ENCODE data around the gene B3GAT1. TPM values are rescaled to one million over a fixed set of nuclear protein-coding genes. Genes with fewer than 3 reads are reported as not detected.

The B3GAT1 gene
- total RNA-seq, 1 donor = not detected

GRCh38 chr11:134410766-134411165 is 1.3 kb downstream of the B3GAT1 start:
- no peaks in the 10 kb centered on the region for H3K4me1 ChIP-seq (ENCODE audit: insufficient read depth, low read length)
- H4K20me1 ChIP-seq (ENCODE audit: insufficient read depth, low read length) = no peaks in the 10 kb centered on the region
- no peaks in the 10 kb centered on the region for H3K36me3 ChIP-seq (ENCODE audit: insufficient read depth, low read length)
- peak; percentile 68 for DNase-seq (ENCODE audit: insufficient read length, low spot score, missing footprints)
- no peaks in the 10 kb centered on the region for H3K79me2 ChIP-seq (ENCODE audit: insufficient read depth, low read length)
- no peaks in the 10 kb centered on the region for H3K9me3 ChIP-seq (ENCODE audit: low read depth, low read length)
- no peak overlapping the region for H3K4me3 ChIP-seq (ENCODE audit: insufficient read depth, low read length)
- peaks cover 29% of the 10 kb centered on the region for H3K27me3 ChIP-seq (ENCODE audit: insufficient read depth, low read length)
- no peak for TF ChIP-seq CTCF (IDR thresholded peaks at IDR 0.05; ENCODE audit: extremely low read depth, low read depth, low read length)
- no peak overlapping the region for H3K27ac ChIP-seq (ENCODE audit: low read depth, low read length)
- H2AFZ ChIP-seq (ENCODE audit: low read length) = no peak overlapping the region
- H3K4me2 ChIP-seq (ENCODE audit: insufficient read depth, low read length) = no peak overlapping the region

GRCh38 chr11:134409552-134410429 is 2.3 kb downstream of the B3GAT1 start:
- Histone ChIP-seq H3K9me3 (ENCODE audit: low read depth, low read length) (no peaks in the 10 kb centered on the region), H3K4me1 (ENCODE audit: insufficient read depth, low read length) (no peaks in the 10 kb centered on the region), H2AFZ (ENCODE audit: low read length) (no peak overlapping the region), H3K27me3 (ENCODE audit: insufficient read depth, low read length) (peaks cover 29% of the 10 kb centered on the region), H3K79me2 (ENCODE audit: insufficient read depth, low read length) (no peaks in the 10 kb centered on the region), H3K36me3 (ENCODE audit: insufficient read depth, low read length) (no peaks in the 10 kb centered on the region), H3K4me2 (ENCODE audit: insufficient read depth, low read length) (no peak overlapping the region), H3K27ac (ENCODE audit: low read depth, low read length) (no peak overlapping the region), H4K20me1 (ENCODE audit: insufficient read depth, low read length) (no peaks in the 10 kb centered on the region), H3K4me3 (ENCODE audit: insufficient read depth, low read length) (no peak overlapping the region)
- peak; percentile 76 for DNase-seq (ENCODE audit: insufficient read length, low spot score, missing footprints)
- TF ChIP-seq CTCF (IDR thresholded peaks at IDR 0.05; ENCODE audit: extremely low read depth, low read depth, low read length) = no peak

GRCh38 chr11:134407923-134408322 is 4.1 kb downstream of the B3GAT1 start:
- no peak overlapping the region for H3K27ac ChIP-seq (ENCODE audit: low read depth, low read length)
- H3K4me2 ChIP-seq (ENCODE audit: insufficient read depth, low read length) = no peak overlapping the region
- H3K4me1 ChIP-seq (ENCODE audit: insufficient read depth, low read length) = no peaks in the 10 kb centered on the region
- H4K20me1 ChIP-seq (ENCODE audit: insufficient read depth, low read length) = no peaks in the 10 kb centered on the region
- H3K4me3 ChIP-seq (ENCODE audit: insufficient read depth, low read length) = no peak overlapping the region
- peaks cover 17% of the 10 kb centered on the region for H3K27me3 ChIP-seq (ENCODE audit: insufficient read depth, low read length)
- no peak for TF ChIP-seq CTCF (IDR thresholded peaks at IDR 0.05; ENCODE audit: extremely low read depth, low read depth, low read length)
- no peaks in the 10 kb centered on the region for H3K9me3 ChIP-seq (ENCODE audit: low read depth, low read length)
- no peak overlapping the region for H2AFZ ChIP-seq (ENCODE audit: low read length)
- no peaks in the 10 kb centered on the region for H3K79me2 ChIP-seq (ENCODE audit: insufficient read depth, low read length)
- peak; percentile 8 for DNase-seq (ENCODE audit: insufficient read length, low spot score, missing footprints)
- no peaks in the 10 kb centered on the region for H3K36me3 ChIP-seq (ENCODE audit: insufficient read depth, low read length)

- Histone ChIP-seq H3K9me3 (ENCODE audit: low read depth, low read length) (no peaks in the 10 kb centered on the region), H2AFZ (ENCODE audit: low read length) (no peak overlapping the region), H3K36me3 (ENCODE audit: insufficient read depth, low read length) (no peaks in the 10 kb centered on the region), H3K79me2 (ENCODE audit: insufficient read depth, low read length) (no peaks in the 10 kb centered on the region), H4K20me1 (ENCODE audit: insufficient read depth, low read length) (no peaks in the 10 kb centered on the region), H3K4me3 (ENCODE audit: insufficient read depth, low read length) (no peak overlapping the region), H3K4me2 (ENCODE audit: insufficient read depth, low read length) (no peak overlapping the region), H3K4me1 (ENCODE audit: insufficient read depth, low read length) (no peaks in the 10 kb centered on the region), H3K27me3 (ENCODE audit: insufficient read depth, low read length) (peaks cover 11% of the 10 kb centered on the region), H3K27ac (ENCODE audit: low read depth, low read length) (no peak overlapping the region)
- no peak for TF ChIP-seq CTCF (IDR thresholded peaks at IDR 0.05; ENCODE audit: extremely low read depth, low read depth, low read length)
- peak; percentile 74 for DNase-seq (ENCODE audit: insufficient read length, low spot score, missing footprints)
Measured at GRCh38 chr11:134407321-134407828, 4.7 kb downstream of the B3GAT1 start.

Measured in osteoblast (primary cell).